Stimulated activated naive CD4-positive, alpha-beta T cell treated with Interleukin-2 at 50 U/mL for 16 hours (primary cell): Measurements from ENCODE around the gene CSAD.
"Not testable (repeated sequence)": the region's sequence is repeated elsewhere in the genome, so short reads cannot be mapped to it uniquely, and the experiment has no call there.

Source experiments
- DNase-seq: peaks from one replicate; lab custom pipeline; 2025; lab: John Stamatoyannopoulos, UW

The CSAD gene

GRCh38 chr12:53143355-53143754, 37.4 kb downstream of the CSAD start:
- no peak for DNase-seq

- no peak for DNase-seq
Measured at GRCh38 chr12:53133722-53134121, 47.0 kb downstream of the CSAD start.

- no peak for DNase-seq
Measured at GRCh38 chr12:53131844-53132243, 48.9 kb downstream of the CSAD start.

- no peak for DNase-seq
Measured at GRCh38 chr12:53128780-53129569, 51.8 kb downstream of the CSAD start.

GRCh38 chr12:53127169-53127568, 53.6 kb downstream of the CSAD start:
- no peak for DNase-seq

GRCh38 chr12:53124352-53124723, 56.4 kb downstream of the CSAD start:
- DNase-seq: no peak

- no peak for DNase-seq
Measured at GRCh38 chr12:53123578-53124351, 57.0 kb downstream of the CSAD start.

- DNase-seq: no peak
Measured at GRCh38 chr12:53122961-53123468, 57.7 kb downstream of the CSAD start.

GRCh38 chr12:53120685-53121525, 59.8 kb downstream of the CSAD start:
- no peak for DNase-seq

GRCh38 chr12:53118751-53119300, 61.9 kb downstream of the CSAD start:
- DNase-seq: no peak

- no peak for DNase-seq
Measured at GRCh38 chr12:53115891-53116648, 64.7 kb downstream of the CSAD start.

- DNase-seq: no peak
Measured at GRCh38 chr12:53115112-53115890, 65.4 kb downstream of the CSAD start.

- no peak for DNase-seq
Measured at GRCh38 chr12:53113951-53114350, 66.8 kb downstream of the CSAD start.

- DNase-seq: no peak
Measured at GRCh38 chr12:53113136-53113705, 67.5 kb downstream of the CSAD start.

- not testable (repeated sequence) for DNase-seq
Measured at GRCh38 chr12:53112431-53112830, 68.3 kb downstream of the CSAD start.
